ENCODE measurements around the gene GGPS1. TPM values are rescaled to one million over a fixed set of nuclear protein-coding genes. Genes with fewer than 3 reads are reported as not detected.

GGPS1 gene
- total and polyA plus RNA-seq, 2 of the 8 experiments (the other 6 are each of a cell fraction or from before 2014, with no cell fraction given) = 20.9 to 43.6 TPM

DNA sequence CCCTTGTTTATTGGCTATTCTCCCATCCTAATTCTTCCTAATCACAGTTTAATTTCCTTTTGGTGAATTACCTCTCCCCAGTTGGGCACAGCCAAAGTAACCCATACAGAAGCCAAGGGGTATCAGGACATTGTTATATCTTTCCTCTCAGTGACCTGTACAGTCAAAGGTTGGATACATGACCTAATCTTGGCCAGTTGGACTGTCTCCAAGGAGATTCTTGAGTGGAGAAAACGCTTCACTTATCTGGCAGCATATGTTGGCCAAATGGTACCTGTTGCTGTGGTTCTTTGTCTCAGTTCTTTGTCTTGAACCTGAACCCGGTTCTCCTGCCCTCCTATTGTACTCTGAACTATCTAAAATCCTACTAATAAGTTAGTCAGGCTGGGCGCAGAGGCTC is 23.5 kb downstream of the GGPS1 start (continued):
- TF ChIP-seq, protein P1, sequence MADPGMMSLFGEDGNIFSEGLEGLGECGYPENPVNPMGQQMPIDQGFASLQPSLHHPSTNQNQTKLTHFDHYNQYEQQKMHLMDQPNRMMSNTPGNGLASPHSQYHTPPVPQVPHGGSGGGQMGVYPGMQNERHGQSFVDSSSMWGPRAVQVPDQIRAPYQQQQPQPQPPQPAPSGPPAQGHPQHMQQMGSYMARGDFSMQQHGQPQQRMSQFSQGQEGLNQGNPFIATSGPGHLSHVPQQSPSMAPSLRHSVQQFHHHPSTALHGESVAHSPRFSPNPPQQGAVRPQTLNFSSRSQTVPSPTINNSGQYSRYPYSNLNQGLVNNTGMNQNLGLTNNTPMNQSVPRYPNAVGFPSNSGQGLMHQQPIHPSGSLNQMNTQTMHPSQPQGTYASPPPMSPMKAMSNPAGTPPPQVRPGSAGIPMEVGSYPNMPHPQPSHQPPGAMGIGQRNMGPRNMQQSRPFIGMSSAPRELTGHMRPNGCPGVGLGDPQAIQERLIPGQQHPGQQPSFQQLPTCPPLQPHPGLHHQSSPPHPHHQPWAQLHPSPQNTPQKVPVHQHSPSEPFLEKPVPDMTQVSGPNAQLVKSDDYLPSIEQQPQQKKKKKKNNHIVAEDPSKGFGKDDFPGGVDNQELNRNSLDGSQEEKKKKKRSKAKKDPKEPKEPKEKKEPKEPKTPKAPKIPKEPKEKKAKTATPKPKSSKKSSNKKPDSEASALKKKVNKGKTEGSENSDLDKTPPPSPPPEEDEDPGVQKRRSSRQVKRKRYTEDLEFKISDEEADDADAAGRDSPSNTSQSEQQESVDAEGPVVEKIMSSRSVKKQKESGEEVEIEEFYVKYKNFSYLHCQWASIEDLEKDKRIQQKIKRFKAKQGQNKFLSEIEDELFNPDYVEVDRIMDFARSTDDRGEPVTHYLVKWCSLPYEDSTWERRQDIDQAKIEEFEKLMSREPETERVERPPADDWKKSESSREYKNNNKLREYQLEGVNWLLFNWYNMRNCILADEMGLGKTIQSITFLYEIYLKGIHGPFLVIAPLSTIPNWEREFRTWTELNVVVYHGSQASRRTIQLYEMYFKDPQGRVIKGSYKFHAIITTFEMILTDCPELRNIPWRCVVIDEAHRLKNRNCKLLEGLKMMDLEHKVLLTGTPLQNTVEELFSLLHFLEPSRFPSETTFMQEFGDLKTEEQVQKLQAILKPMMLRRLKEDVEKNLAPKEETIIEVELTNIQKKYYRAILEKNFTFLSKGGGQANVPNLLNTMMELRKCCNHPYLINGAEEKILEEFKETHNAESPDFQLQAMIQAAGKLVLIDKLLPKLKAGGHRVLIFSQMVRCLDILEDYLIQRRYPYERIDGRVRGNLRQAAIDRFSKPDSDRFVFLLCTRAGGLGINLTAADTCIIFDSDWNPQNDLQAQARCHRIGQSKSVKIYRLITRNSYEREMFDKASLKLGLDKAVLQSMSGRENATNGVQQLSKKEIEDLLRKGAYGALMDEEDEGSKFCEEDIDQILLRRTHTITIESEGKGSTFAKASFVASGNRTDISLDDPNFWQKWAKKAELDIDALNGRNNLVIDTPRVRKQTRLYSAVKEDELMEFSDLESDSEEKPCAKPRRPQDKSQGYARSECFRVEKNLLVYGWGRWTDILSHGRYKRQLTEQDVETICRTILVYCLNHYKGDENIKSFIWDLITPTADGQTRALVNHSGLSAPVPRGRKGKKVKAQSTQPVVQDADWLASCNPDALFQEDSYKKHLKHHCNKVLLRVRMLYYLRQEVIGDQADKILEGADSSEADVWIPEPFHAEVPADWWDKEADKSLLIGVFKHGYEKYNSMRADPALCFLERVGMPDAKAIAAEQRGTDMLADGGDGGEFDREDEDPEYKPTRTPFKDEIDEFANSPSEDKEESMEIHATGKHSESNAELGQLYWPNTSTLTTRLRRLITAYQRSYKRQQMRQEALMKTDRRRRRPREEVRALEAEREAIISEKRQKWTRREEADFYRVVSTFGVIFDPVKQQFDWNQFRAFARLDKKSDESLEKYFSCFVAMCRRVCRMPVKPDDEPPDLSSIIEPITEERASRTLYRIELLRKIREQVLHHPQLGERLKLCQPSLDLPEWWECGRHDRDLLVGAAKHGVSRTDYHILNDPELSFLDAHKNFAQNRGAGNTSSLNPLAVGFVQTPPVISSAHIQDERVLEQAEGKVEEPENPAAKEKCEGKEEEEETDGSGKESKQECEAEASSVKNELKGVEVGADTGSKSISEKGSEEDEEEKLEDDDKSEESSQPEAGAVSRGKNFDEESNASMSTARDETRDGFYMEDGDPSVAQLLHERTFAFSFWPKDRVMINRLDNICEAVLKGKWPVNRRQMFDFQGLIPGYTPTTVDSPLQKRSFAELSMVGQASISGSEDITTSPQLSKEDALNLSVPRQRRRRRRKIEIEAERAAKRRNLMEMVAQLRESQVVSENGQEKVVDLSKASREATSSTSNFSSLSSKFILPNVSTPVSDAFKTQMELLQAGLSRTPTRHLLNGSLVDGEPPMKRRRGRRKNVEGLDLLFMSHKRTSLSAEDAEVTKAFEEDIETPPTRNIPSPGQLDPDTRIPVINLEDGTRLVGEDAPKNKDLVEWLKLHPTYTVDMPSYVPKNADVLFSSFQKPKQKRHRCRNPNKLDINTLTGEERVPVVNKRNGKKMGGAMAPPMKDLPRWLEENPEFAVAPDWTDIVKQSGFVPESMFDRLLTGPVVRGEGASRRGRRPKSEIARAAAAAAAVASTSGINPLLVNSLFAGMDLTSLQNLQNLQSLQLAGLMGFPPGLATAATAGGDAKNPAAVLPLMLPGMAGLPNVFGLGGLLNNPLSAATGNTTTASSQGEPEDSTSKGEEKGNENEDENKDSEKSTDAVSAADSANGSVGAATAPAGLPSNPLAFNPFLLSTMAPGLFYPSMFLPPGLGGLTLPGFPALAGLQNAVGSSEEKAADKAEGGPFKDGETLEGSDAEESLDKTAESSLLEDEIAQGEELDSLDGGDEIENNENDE (IDR thresholded peaks at IDR 0.05; ENCODE audit: insufficient replicate concordance, low read length) = no peak
- TF ChIP-seq PHF8 (conservative IDR thresholded peaks at IDR 0.05; ENCODE audit: low read depth, low read length) (no peak), CHD1 (IDR thresholded peaks at IDR 0.05; ENCODE audit: low read depth, low read length) (no peak), SIX5 (IDR thresholded peaks at IDR 0.05; ENCODE audit: low read depth, low read length) (no peak), ASH2L (IDR thresholded peaks at IDR 0.05; ENCODE audit: low read length) (no peak), BRCA1 (IDR thresholded peaks at IDR 0.05; ENCODE audit: low read depth, low read length) (no peak), HDAC6 (IDR thresholded peaks at IDR 0.05; ENCODE audit: low read depth, low read length) (no peak), RAD21 (IDR thresholded peaks at IDR 0.05 in 1 of 2, conservative IDR thresholded peaks at IDR 0.05 in 1 of 2; ENCODE audit: low read depth in 2 of 2, low read length in 2 of 2) (no peak), NANOG (IDR thresholded peaks at IDR 0.05; ENCODE audit: insufficient read depth, low read depth, low read length, poor library complexity, severe bottlenecking) (no peak), CBX5 (IDR thresholded peaks at IDR 0.05; ENCODE audit: low read depth, low read length) (no peak)
- TF ChIP-seq, protein P2, sequence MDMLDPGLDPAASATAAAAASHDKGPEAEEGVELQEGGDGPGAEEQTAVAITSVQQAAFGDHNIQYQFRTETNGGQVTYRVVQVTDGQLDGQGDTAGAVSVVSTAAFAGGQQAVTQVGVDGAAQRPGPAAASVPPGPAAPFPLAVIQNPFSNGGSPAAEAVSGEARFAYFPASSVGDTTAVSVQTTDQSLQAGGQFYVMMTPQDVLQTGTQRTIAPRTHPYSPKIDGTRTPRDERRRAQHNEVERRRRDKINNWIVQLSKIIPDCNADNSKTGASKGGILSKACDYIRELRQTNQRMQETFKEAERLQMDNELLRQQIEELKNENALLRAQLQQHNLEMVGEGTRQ (IDR thresholded peaks at IDR 0.05; ENCODE audit: low read length) = no peak

All from H1 (cell line).